SU-DHL-6 (cell line): ENCODE data around the gene ALDOA.
A peak's percentile ranks its signal among the peaks of the same experiment; 100 is the strongest.

Experiments used
- H2AFZ ChIP-seq: fragments of 200-600 bp; sonication (generic); 2 replicates; pipeline ENCODE4 v1.6.1; 2014; ENCODE audit warnings: low read depth, mild to moderate bottlenecking, moderate library complexity, mixed read lengths, antibody characterized with exemption, low read length; ENCODE audit not compliant: severe bottlenecking
- H3F3A ChIP-seq: fragments of 200-600 bp; shearing (Covaris generic); 2 replicates; pipeline ENCODE4 v1.6.0; 2016; ENCODE audit warnings: antibody characterized with exemption, mild to moderate bottlenecking; ENCODE audit not compliant: insufficient read depth
- H3K27ac ChIP-seq: fragments of 200-600 bp; sonication (generic); 2 replicates; pipeline ENCODE4 v1.5.1; 2016; ENCODE audit warnings: low read depth, mild to moderate bottlenecking, low read length, moderate library complexity, mixed read lengths
- H3K27me3 ChIP-seq: fragments of 200-600 bp; sonication (generic), shearing (Covaris generic); 2 replicates; pipeline ENCODE4 v1.6.0; 2014; ENCODE audit warnings: mild to moderate bottlenecking, low read length
- H3K36me3 ChIP-seq: fragments of 200-600 bp; sonication (generic); 2 replicates; pipeline ENCODE4 v1.6.1; 2014; ENCODE audit warnings: mild to moderate bottlenecking, low read length, mixed read lengths
- H3K4me2 ChIP-seq: fragments of 300-600, 200-600 bp; shearing (Covaris generic), sonication (generic); 2 replicates; pipeline ENCODE4 v1.6.0; 2014; ENCODE audit warnings: low read length, low read depth, mild to moderate bottlenecking; ENCODE audit not compliant: poor library complexity, severe bottlenecking
- H3K4me3 ChIP-seq: fragments of 200-600 bp; sonication (generic); 2 replicates; pipeline ENCODE4 v1.5.1; 2014; ENCODE audit warnings: antibody characterized with exemption, low read length, mild to moderate bottlenecking, mixed read lengths; ENCODE audit not compliant: insufficient read depth, poor library complexity, severe bottlenecking
- H3K79me2 ChIP-seq: fragments of 200-600 bp; sonication (generic); 2 replicates; pipeline ENCODE4 v1.6.1; 2014; ENCODE audit warnings: mild to moderate bottlenecking, low read length, moderate library complexity; ENCODE audit not compliant: insufficient read depth
- H3K9ac ChIP-seq: fragments of 200-600 bp; sonication (generic); 2 replicates; pipeline ENCODE4 v1.7.0; 2014; ENCODE audit warnings: mild to moderate bottlenecking, low read length
- H3K9me2 ChIP-seq: fragments of 200-600 bp; sonication (generic); replicated peaks from 2 replicates; pipeline ENCODE4 v1.6.1; 2014; ENCODE audit warnings: low read length; ENCODE audit not compliant: insufficient read depth
- H3K9me3 ChIP-seq: fragments of 200-600 bp; sonication (generic); 2 replicates; pipeline ENCODE4 v1.6.1; 2014; ENCODE audit warnings: low read length, mixed read lengths; ENCODE audit not compliant: insufficient read depth
- H4K20me1 ChIP-seq: fragments of 200-600 bp; sonication (generic); 2 replicates; pipeline ENCODE4 v1.6.1; 2014; ENCODE audit warnings: low read depth, mild to moderate bottlenecking, antibody characterized with exemption, low read length, moderate library complexity, mixed read lengths
- EZH2phosphoT487 ChIP-seq: fragments of 200-600 bp; sonication (generic), shearing (Covaris generic); conservative IDR thresholded peaks from 2 replicates; pipeline ENCODE4 v1.6.1; 2018; ENCODE audit warnings: mild to moderate bottlenecking, antibody characterized with exemption, low read length, moderate library complexity, mixed read lengths
- TF ChIP-seq, protein P1 (sequence below): fragments of 200-600 bp; sonication (generic); IDR thresholded peaks from one replicate; pipeline ENCODE4 v1.5.1; 2017; ENCODE audit warnings: antibody characterized with exemption, mild to moderate bottlenecking, low read length, moderate library complexity; ENCODE audit not compliant: insufficient read depth, poor library complexity, severe bottlenecking

ALDOA gene

GRCh38 chr16:30051518-30051917 is 14.0 kb upstream of the ALDOA start:
- H3K36me3 ChIP-seq = no peaks in the 10 kb centered on the region
- H3K27ac ChIP-seq = no peak overlapping the region
- H3F3A ChIP-seq = no peaks in the 10 kb centered on the region; the same call in 1 of the 2 replicates
- peak overlapping the region; percentile 9; the same call in 1 of the 2 replicates for H3K9ac ChIP-seq
- no peaks in the 10 kb centered on the region for H4K20me1 ChIP-seq
- TF ChIP-seq, protein P1, sequence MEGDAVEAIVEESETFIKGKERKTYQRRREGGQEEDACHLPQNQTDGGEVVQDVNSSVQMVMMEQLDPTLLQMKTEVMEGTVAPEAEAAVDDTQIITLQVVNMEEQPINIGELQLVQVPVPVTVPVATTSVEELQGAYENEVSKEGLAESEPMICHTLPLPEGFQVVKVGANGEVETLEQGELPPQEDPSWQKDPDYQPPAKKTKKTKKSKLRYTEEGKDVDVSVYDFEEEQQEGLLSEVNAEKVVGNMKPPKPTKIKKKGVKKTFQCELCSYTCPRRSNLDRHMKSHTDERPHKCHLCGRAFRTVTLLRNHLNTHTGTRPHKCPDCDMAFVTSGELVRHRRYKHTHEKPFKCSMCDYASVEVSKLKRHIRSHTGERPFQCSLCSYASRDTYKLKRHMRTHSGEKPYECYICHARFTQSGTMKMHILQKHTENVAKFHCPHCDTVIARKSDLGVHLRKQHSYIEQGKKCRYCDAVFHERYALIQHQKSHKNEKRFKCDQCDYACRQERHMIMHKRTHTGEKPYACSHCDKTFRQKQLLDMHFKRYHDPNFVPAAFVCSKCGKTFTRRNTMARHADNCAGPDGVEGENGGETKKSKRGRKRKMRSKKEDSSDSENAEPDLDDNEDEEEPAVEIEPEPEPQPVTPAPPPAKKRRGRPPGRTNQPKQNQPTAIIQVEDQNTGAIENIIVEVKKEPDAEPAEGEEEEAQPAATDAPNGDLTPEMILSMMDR = no peak
- TF ChIP-seq EZH2phosphoT487 = no peak
- no peaks in the 10 kb centered on the region for H3K79me2 ChIP-seq
- H3K4me2 ChIP-seq = peak overlapping the region; percentile 97
- no peaks in the 10 kb centered on the region for H3K9me3 ChIP-seq
- no peak overlapping the region for H2AFZ ChIP-seq
- H3K9me2 ChIP-seq = no peaks in the 10 kb centered on the region
- H3K27me3 ChIP-seq = no peaks in the 10 kb centered on the region
- no peak overlapping the region for H3K4me3 ChIP-seq

GRCh38 chr16:30052671-30053372 is 12.7 kb upstream of the ALDOA start:
- Histone ChIP-seq H3K9me2 (no peaks in the 10 kb centered on the region), H3K9ac (peak overlapping the region; percentile 70), H3K27ac (peak overlapping the region; percentile 69), H3K9me3 (no peaks in the 10 kb centered on the region), H3K36me3 (no peaks in the 10 kb centered on the region), H3K27me3 (no peaks in the 10 kb centered on the region), H4K20me1 (no peaks in the 10 kb centered on the region), H3K4me3 (peak overlapping the region; percentile 65), H3K79me2 (no peaks in the 10 kb centered on the region), H3K4me2 (peak overlapping the region; percentile 97), H3F3A (no peaks in the 10 kb centered on the region; the same call in 1 of the 2 replicates), H2AFZ (peak overlapping the region; percentile 89)
- TF ChIP-seq, protein P1 = no peak
- no peak for TF ChIP-seq EZH2phosphoT487

- TF ChIP-seq EZH2phosphoT487 = no peak
- TF ChIP-seq, protein P1 = no peak
- Histone ChIP-seq H4K20me1 (no peaks in the 10 kb centered on the region), H3K9me2 (no peaks in the 10 kb centered on the region), H3F3A (no peaks in the 10 kb centered on the region; the same call in 1 of the 2 replicates), H3K27ac (no peak overlapping the region), H3K27me3 (no peaks in the 10 kb centered on the region), H3K9me3 (no peaks in the 10 kb centered on the region), H3K4me3 (peak overlapping the region; percentile 65), H3K36me3 (no peaks in the 10 kb centered on the region), H3K4me2 (peak overlapping the region; percentile 97), H3K9ac (peak overlapping the region; percentile 70), H3K79me2 (no peaks in the 10 kb centered on the region), H2AFZ (peak overlapping the region; percentile 89)
Observed at GRCh38 chr16:30053376-30054015, 12.1 kb upstream of the ALDOA start.
